PC-3 (cell line): Measurements from ENCODE around the gene MEIOSIN. TPM values are rescaled to one million over a fixed set of nuclear protein-coding genes. Genes with fewer than 3 reads are reported as not detected.

Experiments used
- ATAC-seq: fragments of 200-7000 bp; cut with Tn5 transposase; 2 replicates; pipeline ENCODE4 v1.9.1; 2020; ENCODE audit warnings: mild to moderate bottlenecking, moderate library complexity
- BruUV-seq: library from RNA; stranded (reverse); fragments of 400-500 nt; replicated peaks from 2 replicates; lab custom pipeline; 2021; lab: Mats Ljungman, UMichigan
- CTCF ChIA-PET: fragments of 300-600 bp; sonication (Branson Sonifier 250); formaldehyde crosslinking; loops from one replicate; lab custom pipeline; 2022; ENCODE audit warnings: antibody characterized with exemption; lab: Charles Lee
- POLR2A ChIA-PET: fragments of 300-600 bp; sonication (Branson Sonifier 250); formaldehyde crosslinking; loops from one replicate; lab custom pipeline; 2022; ENCODE audit warnings: antibody characterized with exemption; ENCODE audit not compliant: unreplicated experiment; lab: Charles Lee
- DNase-seq: peaks from one replicate; pipeline ENCODE4 v3.0.0-alpha.2; 2015
- H2AFZ ChIP-seq: fragments of 300-600 bp; sonication (generic); 2 replicates; pipeline ENCODE4 v1.6.0; 2016; ENCODE audit warnings: antibody characterized with exemption, low read length
- H3F3A ChIP-seq: fragments of 300-600 bp; sonication (generic); one replicate; pipeline ENCODE4 v1.6.0; 2017; ENCODE audit warnings: antibody characterized with exemption, low read length, control low read depth, mild to moderate bottlenecking; ENCODE audit not compliant: unreplicated experiment
- H3K27ac ChIP-seq: fragments of 300-600 bp; sonication (generic); 2 replicates; pipeline ENCODE4 v1.5.1; 2016; ENCODE audit warnings: mild to moderate bottlenecking, low read length
- H3K27me3 ChIP-seq: fragments of 300-600 bp; sonication (generic); 2 replicates; pipeline ENCODE4 v1.6.1; 2016; ENCODE audit warnings: low read length, mixed read lengths
- H3K36me3 ChIP-seq: fragments of 300-600 bp; sonication (generic); 2 replicates; pipeline ENCODE4 v1.6.1; 2016; ENCODE audit warnings: low read depth, mixed run types, low read length, mixed read lengths
- H3K4me1 ChIP-seq: fragments of 300-600 bp; sonication (generic); 2 replicates; pipeline ENCODE4 v1.5.1; 2016; ENCODE audit warnings: low read length; ENCODE audit not compliant: insufficient read depth
- H3K4me2 ChIP-seq: fragments of 300-600 bp; sonication (generic); 2 replicates; pipeline ENCODE4 v1.6.0; 2016; ENCODE audit warnings: low read length
- H3K4me3 ChIP-seq: fragments of 300-600 bp; sonication (generic); 2 replicates; pipeline ENCODE4 v1.5.1; 2016; ENCODE audit warnings: mild to moderate bottlenecking, low read length, mixed read lengths
- H3K79me2 ChIP-seq: fragments of 300-600 bp; sonication (generic); 2 replicates; pipeline ENCODE4 v1.6.1; 2017; ENCODE audit warnings: low read length, mixed read lengths
- H3K9ac ChIP-seq: fragments of 300-600 bp; sonication (generic); 2 replicates; pipeline ENCODE4 v1.6.0; 2016; ENCODE audit warnings: mild to moderate bottlenecking, low read length
- H3K9me2 ChIP-seq: fragments of 300-600 bp; sonication (generic); replicated peaks from 2 replicates; pipeline ENCODE4 v1.6.1; 2016; ENCODE audit warnings: mixed run types, low read length, mixed read lengths
- H3K9me3 ChIP-seq: fragments of 300-600 bp; sonication (generic); 2 replicates; pipeline ENCODE4 v1.6.1; 2016; ENCODE audit warnings: low read length, mixed read lengths
- H4K20me1 ChIP-seq: fragments of 300-600 bp; sonication (generic); 2 replicates; pipeline ENCODE4 v1.6.1; 2016; ENCODE audit warnings: low read length, mixed read lengths
- CTCF ChIP-seq: fragments of 300-600 bp; sonication (generic); conservative IDR thresholded peaks from 2 replicates; pipeline ENCODE4 v1.5.1; 2017; ENCODE audit warnings: antibody characterized with exemption, low read depth, mild to moderate bottlenecking, low read length
- EZH2 ChIP-seq: fragments of 300-600 bp; sonication (generic); IDR thresholded peaks from one replicate; pipeline ENCODE4 v1.6.1; 2017; ENCODE audit warnings: antibody characterized with exemption, mild to moderate bottlenecking, low read length; ENCODE audit not compliant: unreplicated experiment
- EZH2phosphoT487 ChIP-seq: fragments of 300-600 bp; sonication (generic); IDR thresholded peaks from 2 replicates; pipeline ENCODE4 v1.6.1; 2018; ENCODE audit warnings: mild to moderate bottlenecking, antibody characterized with exemption, low read length, borderline replicate concordance
- intact Hi-C: fragments of 100-400 bp; cut with micrococcal nuclease; formaldehyde crosslinking; loops from 2 replicates; pipeline ENCODE4 v1.9.0; 2023
- total RNA-seq: library from RNA; depleted of rRNA; stranded (reverse); fragments of >200 nt; gene quantifications from 2 replicates; pipeline ENCODE4 v1.2.3, GENCODE V29; 2014

Gene MEIOSIN
- total RNA-seq, 1 experiment from 2014 or later = not detected

DNA sequence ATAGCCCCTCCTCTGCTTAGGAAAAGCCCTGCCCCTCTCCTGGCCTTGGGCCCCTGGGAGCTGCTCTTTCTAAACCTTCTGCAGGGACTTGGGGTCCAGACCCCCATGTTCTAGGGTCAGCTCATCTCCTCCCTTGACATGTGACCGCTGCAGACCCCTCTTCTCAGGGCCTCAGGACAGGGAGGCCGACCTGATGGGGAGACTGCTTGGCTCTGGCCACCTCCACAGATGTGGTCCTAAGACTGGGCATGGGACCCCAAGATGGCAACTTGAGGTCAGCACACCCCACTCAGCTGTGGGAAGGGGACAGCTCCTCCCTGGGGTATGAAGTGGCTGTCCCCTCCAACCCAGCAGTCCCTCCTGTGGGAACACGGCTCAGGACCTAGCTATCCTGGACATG is 39.7 kb downstream of the MEIOSIN start:
- H3K9ac ChIP-seq = no peak overlapping the region
- no peak overlapping the region for H3K4me2 ChIP-seq
- no peaks in the 10 kb centered on the region for H3K27me3 ChIP-seq
- no peak overlapping the region for H3K27ac ChIP-seq
- ChIA-PET POLR2A (no interaction called here), CTCF (no interaction called here)
- BruUV-seq = no TSS peak
- no peak for ATAC-seq
- H3K79me2 ChIP-seq = no peaks in the 10 kb centered on the region
- no peak overlapping the region for H3K4me3 ChIP-seq
- H2AFZ ChIP-seq = no peak overlapping the region
- no peaks in the 10 kb centered on the region for H3K36me3 ChIP-seq
- 0 out of 2 replicates have a peak, but pooled peaks cover 21% of the 10 kb centered on the region for H3K4me1 ChIP-seq
- TF ChIP-seq CTCF = no peak
- TF ChIP-seq EZH2phosphoT487 = no peak
- TF ChIP-seq EZH2 = no peak
- H3F3A ChIP-seq = no peaks in the 10 kb centered on the region
- no peaks in the 10 kb centered on the region for H4K20me1 ChIP-seq
- no peaks in the 10 kb centered on the region for H3K9me3 ChIP-seq
- DNase-seq = no peak
- no peaks in the 10 kb centered on the region for H3K9me2 ChIP-seq
- intact Hi-C loops = no loop called here

- Histone ChIP-seq H3K9me3 (no peaks in the 10 kb centered on the region), H3K4me1 (0 out of 2 replicates have a peak, but pooled peaks cover 21% of the 10 kb centered on the region), H3K9ac (no peak overlapping the region), H3K9me2 (no peaks in the 10 kb centered on the region), H2AFZ (no peak overlapping the region), H3K79me2 (no peaks in the 10 kb centered on the region), H3K36me3 (no peaks in the 10 kb centered on the region), H3K27me3 (no peaks in the 10 kb centered on the region), H3K4me3 (no peak overlapping the region), H3K4me2 (no peak overlapping the region), H3K27ac (no peak overlapping the region), H3F3A (no peaks in the 10 kb centered on the region), H4K20me1 (no peaks in the 10 kb centered on the region)
- TF ChIP-seq EZH2phosphoT487 (no peak), CTCF (no peak), EZH2 (no peak)
- no TSS peak for BruUV-seq
- DNase-seq (no peak), ATAC-seq (no peak)
- intact Hi-C loops = no loop called here
- ChIA-PET CTCF (no interaction called here), POLR2A (no interaction called here)
These were observed 40.1 kb downstream of the MEIOSIN start for GRCh38 chr19:45773384-45773783.

DNA sequence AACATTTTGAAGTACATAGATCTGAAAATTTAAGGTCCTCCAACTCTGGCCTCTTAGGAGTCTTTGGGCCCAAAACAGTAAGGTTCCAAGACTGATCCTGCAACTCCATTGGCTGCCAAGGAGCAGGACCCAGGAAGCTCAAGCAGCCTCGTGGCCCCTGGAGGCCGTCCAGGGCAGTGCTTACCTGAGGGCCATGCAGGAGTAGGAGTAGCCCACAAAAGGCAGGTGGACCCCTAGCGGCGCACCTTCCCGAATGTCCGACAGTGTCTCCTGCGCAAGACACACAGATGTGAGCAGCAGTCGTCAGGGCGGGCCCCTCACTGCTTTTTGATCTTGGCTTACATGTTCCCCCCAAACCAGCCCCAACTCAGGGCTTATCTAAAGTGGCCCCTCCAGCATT is 41.5 kb downstream of the MEIOSIN start:
- ChIA-PET CTCF (no interaction called here), POLR2A (no interaction called here)
- Histone ChIP-seq H3K4me1 (peaks cover 27% of the 10 kb centered on the region), H3F3A (no peaks in the 10 kb centered on the region), H3K9ac (no peak overlapping the region), H4K20me1 (no peaks in the 10 kb centered on the region), H3K4me2 (no peak overlapping the region), H3K9me3 (no peaks in the 10 kb centered on the region), H3K79me2 (no peaks in the 10 kb centered on the region), H3K27ac (no peak overlapping the region), H3K36me3 (no peaks in the 10 kb centered on the region), H3K27me3 (no peaks in the 10 kb centered on the region), H3K9me2 (no peaks in the 10 kb centered on the region), H3K4me3 (no peak overlapping the region), H2AFZ (no peak overlapping the region)
- BruUV-seq = no TSS peak
- DNase-seq (no peak), ATAC-seq (no peak)
- intact Hi-C loops = no loop called here
- no peak for TF ChIP-seq EZH2phosphoT487
- no peak for TF ChIP-seq CTCF
- TF ChIP-seq EZH2 = no peak
